ENCODE measurements around the gene ZNF646. TPM values are rescaled to one million over a fixed set of nuclear protein-coding genes. Genes with fewer than 3 reads are reported as not detected.

Gene ZNF646
- total and polyA plus RNA-seq, 4 donors: 0.89 to 9.6 (median 4.0) TPM

DNA sequence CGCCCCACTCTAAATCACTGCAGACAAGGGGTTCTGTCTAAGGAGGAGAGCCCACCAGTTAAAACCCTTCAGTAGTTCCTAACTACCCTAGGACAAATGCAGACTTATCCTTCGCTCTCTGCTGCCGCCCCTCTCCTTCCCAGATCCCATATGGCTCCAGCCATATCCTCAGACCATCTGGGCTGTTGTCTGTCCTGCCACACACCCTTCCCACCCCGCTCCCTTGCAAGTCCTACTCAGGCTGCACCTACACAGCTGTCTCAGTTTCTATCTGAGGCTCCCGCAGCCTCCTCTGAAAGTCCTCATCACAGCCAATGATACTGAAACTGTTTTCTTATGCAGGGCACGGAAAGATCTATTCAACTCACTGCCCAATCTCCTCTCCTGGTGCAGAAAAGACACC lies 33.2 kb downstream of the ZNF646 start:
- no peak for TF ChIP-seq JUND (IDR thresholded peaks at IDR 0.05)
- TF ChIP-seq SP1 (IDR thresholded peaks at IDR 0.05): no peak
- TF ChIP-seq NR2F2 (IDR thresholded peaks at IDR 0.05): no peak
- no peak for TF ChIP-seq RAD21 (IDR thresholded peaks at IDR 0.05)
- TF ChIP-seq, protein P1, sequence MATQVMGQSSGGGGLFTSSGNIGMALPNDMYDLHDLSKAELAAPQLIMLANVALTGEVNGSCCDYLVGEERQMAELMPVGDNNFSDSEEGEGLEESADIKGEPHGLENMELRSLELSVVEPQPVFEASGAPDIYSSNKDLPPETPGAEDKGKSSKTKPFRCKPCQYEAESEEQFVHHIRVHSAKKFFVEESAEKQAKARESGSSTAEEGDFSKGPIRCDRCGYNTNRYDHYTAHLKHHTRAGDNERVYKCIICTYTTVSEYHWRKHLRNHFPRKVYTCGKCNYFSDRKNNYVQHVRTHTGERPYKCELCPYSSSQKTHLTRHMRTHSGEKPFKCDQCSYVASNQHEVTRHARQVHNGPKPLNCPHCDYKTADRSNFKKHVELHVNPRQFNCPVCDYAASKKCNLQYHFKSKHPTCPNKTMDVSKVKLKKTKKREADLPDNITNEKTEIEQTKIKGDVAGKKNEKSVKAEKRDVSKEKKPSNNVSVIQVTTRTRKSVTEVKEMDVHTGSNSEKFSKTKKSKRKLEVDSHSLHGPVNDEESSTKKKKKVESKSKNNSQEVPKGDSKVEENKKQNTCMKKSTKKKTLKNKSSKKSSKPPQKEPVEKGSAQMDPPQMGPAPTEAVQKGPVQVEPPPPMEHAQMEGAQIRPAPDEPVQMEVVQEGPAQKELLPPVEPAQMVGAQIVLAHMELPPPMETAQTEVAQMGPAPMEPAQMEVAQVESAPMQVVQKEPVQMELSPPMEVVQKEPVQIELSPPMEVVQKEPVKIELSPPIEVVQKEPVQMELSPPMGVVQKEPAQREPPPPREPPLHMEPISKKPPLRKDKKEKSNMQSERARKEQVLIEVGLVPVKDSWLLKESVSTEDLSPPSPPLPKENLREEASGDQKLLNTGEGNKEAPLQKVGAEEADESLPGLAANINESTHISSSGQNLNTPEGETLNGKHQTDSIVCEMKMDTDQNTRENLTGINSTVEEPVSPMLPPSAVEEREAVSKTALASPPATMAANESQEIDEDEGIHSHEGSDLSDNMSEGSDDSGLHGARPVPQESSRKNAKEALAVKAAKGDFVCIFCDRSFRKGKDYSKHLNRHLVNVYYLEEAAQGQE (IDR thresholded peaks at IDR 0.05): no peak
- TF ChIP-seq, protein P2, sequence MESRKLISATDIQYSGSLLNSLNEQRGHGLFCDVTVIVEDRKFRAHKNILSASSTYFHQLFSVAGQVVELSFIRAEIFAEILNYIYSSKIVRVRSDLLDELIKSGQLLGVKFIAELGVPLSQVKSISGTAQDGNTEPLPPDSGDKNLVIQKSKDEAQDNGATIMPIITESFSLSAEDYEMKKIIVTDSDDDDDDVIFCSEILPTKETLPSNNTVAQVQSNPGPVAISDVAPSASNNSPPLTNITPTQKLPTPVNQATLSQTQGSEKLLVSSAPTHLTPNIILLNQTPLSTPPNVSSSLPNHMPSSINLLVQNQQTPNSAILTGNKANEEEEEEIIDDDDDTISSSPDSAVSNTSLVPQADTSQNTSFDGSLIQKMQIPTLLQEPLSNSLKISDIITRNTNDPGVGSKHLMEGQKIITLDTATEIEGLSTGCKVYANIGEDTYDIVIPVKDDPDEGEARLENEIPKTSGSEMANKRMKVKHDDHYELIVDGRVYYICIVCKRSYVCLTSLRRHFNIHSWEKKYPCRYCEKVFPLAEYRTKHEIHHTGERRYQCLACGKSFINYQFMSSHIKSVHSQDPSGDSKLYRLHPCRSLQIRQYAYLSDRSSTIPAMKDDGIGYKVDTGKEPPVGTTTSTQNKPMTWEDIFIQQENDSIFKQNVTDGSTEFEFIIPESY (IDR thresholded peaks at IDR 0.05): no peak
- TF ChIP-seq, protein P3, sequence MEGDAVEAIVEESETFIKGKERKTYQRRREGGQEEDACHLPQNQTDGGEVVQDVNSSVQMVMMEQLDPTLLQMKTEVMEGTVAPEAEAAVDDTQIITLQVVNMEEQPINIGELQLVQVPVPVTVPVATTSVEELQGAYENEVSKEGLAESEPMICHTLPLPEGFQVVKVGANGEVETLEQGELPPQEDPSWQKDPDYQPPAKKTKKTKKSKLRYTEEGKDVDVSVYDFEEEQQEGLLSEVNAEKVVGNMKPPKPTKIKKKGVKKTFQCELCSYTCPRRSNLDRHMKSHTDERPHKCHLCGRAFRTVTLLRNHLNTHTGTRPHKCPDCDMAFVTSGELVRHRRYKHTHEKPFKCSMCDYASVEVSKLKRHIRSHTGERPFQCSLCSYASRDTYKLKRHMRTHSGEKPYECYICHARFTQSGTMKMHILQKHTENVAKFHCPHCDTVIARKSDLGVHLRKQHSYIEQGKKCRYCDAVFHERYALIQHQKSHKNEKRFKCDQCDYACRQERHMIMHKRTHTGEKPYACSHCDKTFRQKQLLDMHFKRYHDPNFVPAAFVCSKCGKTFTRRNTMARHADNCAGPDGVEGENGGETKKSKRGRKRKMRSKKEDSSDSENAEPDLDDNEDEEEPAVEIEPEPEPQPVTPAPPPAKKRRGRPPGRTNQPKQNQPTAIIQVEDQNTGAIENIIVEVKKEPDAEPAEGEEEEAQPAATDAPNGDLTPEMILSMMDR (IDR thresholded peaks at IDR 0.05; ENCODE audit: low read depth, low read length, missing input control): no peak
- no peak for TF ChIP-seq HNF4A (conservative IDR thresholded peaks at IDR 0.05)
- TF ChIP-seq HNF4G (IDR thresholded peaks at IDR 0.05): no peak
- Histone ChIP-seq H3K9me3 (ENCODE audit: control insufficient read depth in 4 of 4, low read length in 3 of 4) (no peaks in the 10 kb centered on the region), H3K27ac (ENCODE audit: low read depth in 1 of 2, low read length in 2 of 2) (peak overlapping the region; percentile 86 to 96), H3K27me3 (ENCODE audit: control insufficient read depth in 4 of 4, insufficient read depth in 4 of 4, low read length in 3 of 4) (no peaks in the 10 kb centered on the region), H3K4me3 (ENCODE audit: low read depth in 1 of 3, low read length in 3 of 3) (no peak overlapping the region), H3K36me3 (ENCODE audit: control insufficient read depth in 4 of 4, insufficient read depth in 3 of 4, low read depth in 1 of 4, low read length in 3 of 4) (peaks cover 0 to 10% (median 6%) of the 10 kb centered on the region in 4 donors), H3K4me1 (ENCODE audit: control insufficient read depth in 4 of 4, insufficient read depth in 4 of 4, low read length in 3 of 4) (peaks cover 5 to 40% (median 26%) of the 10 kb centered on the region in 4 donors), H3K9ac (ENCODE audit: low read depth in 1 of 2, low read length in 2 of 2) (no peak overlapping the region)
- 94% methylated on average over 6 of the region's 6 CpGs for WGBS
- DNase-seq (ENCODE audit: low spot score): no peak

DNA sequence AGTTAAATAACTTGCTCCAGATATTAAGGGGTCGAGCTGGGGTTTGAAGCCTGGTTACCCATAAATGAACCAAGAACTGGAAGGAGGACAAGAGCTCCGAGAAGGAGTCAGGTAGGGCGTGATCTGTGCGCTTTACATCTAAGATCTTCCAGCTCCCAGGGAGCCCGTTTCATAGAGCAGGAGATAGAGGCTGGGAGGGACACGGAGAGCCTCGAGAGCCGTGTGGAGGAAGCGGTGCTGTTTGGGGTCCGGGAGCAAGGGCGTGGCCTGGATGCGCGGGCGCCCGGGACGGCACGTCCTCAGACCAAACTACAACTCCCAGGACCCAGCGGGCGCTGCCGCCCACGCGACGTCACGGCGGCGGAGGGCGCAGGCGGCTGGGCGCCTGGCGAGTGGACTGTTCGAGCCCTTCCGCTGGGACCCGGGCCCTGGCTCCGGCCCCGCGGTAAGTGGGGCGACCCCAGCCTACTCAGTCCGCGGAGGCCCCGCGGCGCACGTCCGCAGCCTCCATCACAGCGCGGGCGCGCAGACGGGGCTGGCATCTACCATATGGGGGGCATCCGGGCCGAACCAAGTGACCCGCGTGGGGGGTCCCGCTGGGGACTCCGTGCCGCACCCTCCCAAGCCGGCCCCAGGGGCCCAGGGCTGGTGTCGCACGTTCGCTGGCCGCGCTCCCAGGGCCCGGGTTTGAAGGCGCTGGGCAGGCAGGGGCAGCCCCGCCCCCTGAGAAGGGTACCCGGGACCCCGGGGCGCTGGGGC lies 34.0 kb downstream of the ZNF646 start, which contains the start of gene BCKDK:
BCKDK (plus strand) TSS at position 352 of the 759 bp plus-strand sequence. CDS start 838 bp downstream, outside the sequence.
- peak within 1 kb of the TSS; percentile 34 to 72 for H3K9ac ChIP-seq (ENCODE audit: low read depth in 1 of 2, low read length in 2 of 2)
- H3K36me3 ChIP-seq (ENCODE audit: control insufficient read depth in 4 of 4, insufficient read depth in 3 of 4, low read depth in 1 of 4, low read length in 3 of 4): peaks cover 0 to 10% (median 6%) of the 10 kb centered on the region in 4 donors
- peaks cover 13 to 48% (median 33%) of the 10 kb centered on the region in 4 donors for H3K4me1 ChIP-seq (ENCODE audit: control insufficient read depth in 4 of 4, insufficient read depth in 4 of 4, low read length in 3 of 4)
- 4% methylated on average over 68 of the region's 68 CpGs for WGBS
- no peaks in the 10 kb centered on the region for H3K9me3 ChIP-seq (ENCODE audit: control insufficient read depth in 4 of 4, low read length in 3 of 4)
- H3K4me3 ChIP-seq (ENCODE audit: low read depth in 1 of 3, low read length in 3 of 3): peak within 1 kb of the TSS; percentile 53 to 91 (median 61)
- H3K27ac ChIP-seq (ENCODE audit: low read depth in 1 of 2, low read length in 2 of 2): peak within 1 kb of the TSS; percentile 86 to 96
- no peaks in the 10 kb centered on the region for H3K27me3 ChIP-seq (ENCODE audit: control insufficient read depth in 4 of 4, insufficient read depth in 4 of 4, low read length in 3 of 4)
- peak; percentile 68 for DNase-seq (ENCODE audit: low spot score)
- TF ChIP-seq FOXA1 (IDR thresholded peaks at IDR 0.05) (no peak), TAF1 (conservative IDR thresholded peaks at IDR 0.05) (no peak), GABPA (IDR thresholded peaks at IDR 0.05 in 1 of 2, conservative IDR thresholded peaks at IDR 0.05 in 1 of 2) (peak in 1 of 2 donors; percentile 11), SP1 (IDR thresholded peaks at IDR 0.05) (no peak), JUND (IDR thresholded peaks at IDR 0.05) (no peak), HNF4A (conservative IDR thresholded peaks at IDR 0.05) (no peak), YY1 (IDR thresholded peaks at IDR 0.05) (no peak), EGR1 (IDR thresholded peaks at IDR 0.05; ENCODE audit: low read depth in 2 of 2) (peak; percentile 53 to 74), RXRA (IDR thresholded peaks at IDR 0.05) (no peak)
- TF ChIP-seq, protein P4, sequence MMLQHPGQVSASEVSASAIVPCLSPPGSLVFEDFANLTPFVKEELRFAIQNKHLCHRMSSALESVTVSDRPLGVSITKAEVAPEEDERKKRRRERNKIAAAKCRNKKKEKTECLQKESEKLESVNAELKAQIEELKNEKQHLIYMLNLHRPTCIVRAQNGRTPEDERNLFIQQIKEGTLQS (IDR thresholded peaks at IDR 0.05): no peak
- TF ChIP-seq, protein P1 (IDR thresholded peaks at IDR 0.05): no peak
- TF ChIP-seq, protein P3 (IDR thresholded peaks at IDR 0.05; ENCODE audit: low read depth, low read length, missing input control): no peak

Measured in liver (tissue), 9 donors.